Breast epithelium (tissue), 4 donors: Measurements from ENCODE around the gene PTPRN2. TPM values are rescaled to one million over a fixed set of nuclear protein-coding genes. Genes with fewer than 3 reads are reported as not detected.

Experiments used
- DNase-seq, 2 donors: peaks; one replicate each; pipeline ENCODE4 v3.0.0-alpha.2; 2019; ENCODE audit warnings: low spot score in 2 of 2
- H3K27ac ChIP-seq, 2 donors: fragments of 200-600 bp; sonication (generic) in 1 of 2; one replicate each; pipeline ENCODE4 v1.5.1; 2016 to 2019; ENCODE audit warnings: mild to moderate bottlenecking in 1 of 2
- H3K27me3 ChIP-seq, 2 donors: fragments of 200-600 bp; sonication (generic) in 1 of 2; one replicate each; pipeline versions ENCODE4 v1.5.1 to v1.6.0; 2017 to 2019; ENCODE audit warnings: control low read depth in 1 of 2, mild to moderate bottlenecking in 1 of 2
- H3K36me3 ChIP-seq: fragments of 200-600 bp; one replicate; pipeline ENCODE4 v1.5.1; 2019
- H3K4me1 ChIP-seq, 2 donors: fragments of 200-600 bp; sonication (generic); one replicate each; pipeline ENCODE4 v1.5.1; 2016 to 2019; ENCODE audit warnings: control low read depth in 1 of 2
- H3K4me3 ChIP-seq, 3 donors: fragments of 200-600 bp; sonication (generic); 1 replicate in 2 of 3; 2 replicates in 1 of 3; pipeline ENCODE4 v1.5.1; 2016 to 2019; ENCODE audit warnings: mild to moderate bottlenecking in 3 of 3, moderate library complexity in 2 of 3
- H3K9me3 ChIP-seq, 2 donors: fragments of 200-600 bp; sonication (generic) in 1 of 2; one replicate each; pipeline ENCODE4 v1.5.1; 2016 to 2019; ENCODE audit warnings: control low read depth in 1 of 2
- CTCF ChIP-seq, 3 donors: fragments of 450-650 bp; IDR thresholded peaks; one replicate each; pipeline ENCODE4 v1.5.1; 2016 to 2017; ENCODE audit warnings: antibody characterized with exemption in 3 of 3, mild to moderate bottlenecking in 3 of 3, moderate library complexity in 3 of 3
- POLR2A ChIP-seq: fragments of 450-650 bp; IDR thresholded peaks from one replicate; pipeline ENCODE4 v1.6.1; 2016; ENCODE audit warnings: antibody characterized with exemption, mild to moderate bottlenecking, moderate library complexity
- POLR2AphosphoS5 ChIP-seq, 3 donors: sonication (generic); formaldehyde crosslinking; IDR thresholded peaks; one replicate each; pipeline ENCODE4 v1.6.1; 2017; ENCODE audit warnings: antibody characterized with exemption in 3 of 3
- intact Hi-C: fragments of 100-400 bp; cut with DNase I; formaldehyde crosslinking; loops from one replicate; pipeline ENCODE4 v1.15.1; 2023; ENCODE audit warnings: low total_unique reads
- total RNA-seq, 3 donors: library from RNA; depleted of rRNA; stranded (reverse); fragments of >200 nt; gene quantifications; one replicate each; pipeline ENCODE4 v1.1.0, GENCODE V29; 2016

PTPRN2 gene
- total RNA-seq, 3 donors from 2014 or later, result 1.6 to 2.2 (median 2.2) TPM

- H3K27ac ChIP-seq, result no peak overlapping the region
- H3K9me3 ChIP-seq, result no peaks in the 10 kb centered on the region
- TF ChIP-seq CTCF (IDR thresholded peaks at IDR 0.05) (no peak), POLR2AphosphoS5 (IDR thresholded peaks at IDR 0.05) (no peak), POLR2A (no peak)
- no peak overlapping the region for H3K4me3 ChIP-seq
- intact Hi-C loops, result no loop called here
- H3K4me1 ChIP-seq, result no peaks in the 10 kb centered on the region
- H3K27me3 ChIP-seq, result no peaks in the 10 kb centered on the region
- H3K36me3 ChIP-seq, result no peaks in the 10 kb centered on the region
- no peak for DNase-seq
Measured at GRCh38 chr7:158602905-158603772, 15.5 kb upstream of the PTPRN2 start.

GRCh38 chr7:158602041-158602440 lies 14.4 kb upstream of the PTPRN2 start:
- Histone ChIP-seq H3K4me1 (no peaks in the 10 kb centered on the region), H3K27ac (no peak overlapping the region), H3K27me3 (no peaks in the 10 kb centered on the region), H3K4me3 (no peak overlapping the region), H3K9me3 (no peaks in the 10 kb centered on the region), H3K36me3 (no peaks in the 10 kb centered on the region)
- no peak for DNase-seq
- intact Hi-C loops, result no loop called here
- TF ChIP-seq CTCF (IDR thresholded peaks at IDR 0.05) (no peak), POLR2A (no peak), POLR2AphosphoS5 (IDR thresholded peaks at IDR 0.05) (no peak)

- no peak overlapping the region for H3K4me3 ChIP-seq
- H3K9me3 ChIP-seq, result no peaks in the 10 kb centered on the region
- H3K4me1 ChIP-seq, result no peaks in the 10 kb centered on the region
- H3K36me3 ChIP-seq, result no peaks in the 10 kb centered on the region
- intact Hi-C loops, result no loop called here
- DNase-seq, result no peak
- H3K27ac ChIP-seq, result no peak overlapping the region
- H3K27me3 ChIP-seq, result no peaks in the 10 kb centered on the region
- TF ChIP-seq POLR2A (no peak), CTCF (IDR thresholded peaks at IDR 0.05) (no peak), POLR2AphosphoS5 (IDR thresholded peaks at IDR 0.05) (no peak)
Measured at GRCh38 chr7:158601090-158601489, 13.5 kb upstream of the PTPRN2 start.

GRCh38 chr7:158596745-158597144 lies 9.1 kb upstream of the PTPRN2 start:
- Histone ChIP-seq H3K9me3 (peaks cover 0 to 5% of the 10 kb centered on the region in 2 donors), H3K4me1 (no peaks in the 10 kb centered on the region), H3K27me3 (no peaks in the 10 kb centered on the region), H3K36me3 (no peaks in the 10 kb centered on the region), H3K27ac (no peak overlapping the region), H3K4me3 (no peak overlapping the region)
- TF ChIP-seq CTCF (IDR thresholded peaks at IDR 0.05) (no peak), POLR2AphosphoS5 (IDR thresholded peaks at IDR 0.05) (no peak), POLR2A (no peak)
- DNase-seq, result no peak
- intact Hi-C loops, result no loop called here

GRCh38 chr7:158596309-158596708 lies 8.7 kb upstream of the PTPRN2 start:
- DNase-seq, result no peak
- no peaks in the 10 kb centered on the region for H3K36me3 ChIP-seq
- H3K27ac ChIP-seq, result no peak overlapping the region
- H3K9me3 ChIP-seq, result peaks cover 0 to 5% of the 10 kb centered on the region in 2 donors
- no peaks in the 10 kb centered on the region for H3K4me1 ChIP-seq
- intact Hi-C loops, result no loop called here
- no peaks in the 10 kb centered on the region for H3K27me3 ChIP-seq
- no peak overlapping the region for H3K4me3 ChIP-seq
- TF ChIP-seq CTCF (IDR thresholded peaks at IDR 0.05) (no peak), POLR2AphosphoS5 (IDR thresholded peaks at IDR 0.05) (no peak), POLR2A (no peak)
